GM23248 (cell line): ENCODE measurements around the gene CITED4. TPM values are rescaled to one million over a fixed set of nuclear protein-coding genes. Genes with fewer than 3 reads are reported as not detected.

Experiments
- DNase-seq: peaks from one replicate; pipeline ENCODE4 v3.0.0-alpha.2; 2015
- H2AFZ ChIP-seq: fragments of 200-600 bp; sonication (generic); 2 replicates; pipeline ENCODE4 v1.6.1; 2016; ENCODE audit warnings: antibody characterized with exemption
- H3F3A ChIP-seq: fragments of 200-600 bp; sonication (generic); 2 replicates; pipeline ENCODE4 v1.6.1; 2016; ENCODE audit warnings: mild to moderate bottlenecking, antibody characterized with exemption, mixed run types; ENCODE audit not compliant: insufficient read depth
- H3K27ac ChIP-seq: fragments of 200-600 bp; sonication (generic); 2 replicates; pipeline ENCODE4 v1.5.1; 2016; ENCODE audit warnings: mild to moderate bottlenecking
- H3K27me3 ChIP-seq: fragments of 200-600 bp; sonication (generic); replicated peaks from 2 replicates; pipeline ENCODE4 v1.6.1; 2016; ENCODE audit warnings: mild to moderate bottlenecking; ENCODE audit not compliant: insufficient read depth
- H3K36me3 ChIP-seq: fragments of 200-600 bp; sonication (generic); 2 replicates; pipeline ENCODE4 v1.6.1; 2016; ENCODE audit warnings: low read depth, mild to moderate bottlenecking
- H3K4me1 ChIP-seq: fragments of 200-600 bp; sonication (generic); 2 replicates; pipeline ENCODE4 v1.6.1; 2016; ENCODE audit warnings: mild to moderate bottlenecking; ENCODE audit not compliant: insufficient read depth
- H3K4me2 ChIP-seq: fragments of 200-600 bp; sonication (generic); one replicate; pipeline ENCODE4 v1.6.1; 2016; ENCODE audit warnings: mild to moderate bottlenecking; ENCODE audit not compliant: unreplicated experiment
- H3K4me3 ChIP-seq: fragments of 200-600 bp; sonication (generic); 2 replicates; pipeline ENCODE4 v1.5.1; 2016; ENCODE audit warnings: mild to moderate bottlenecking
- H3K79me2 ChIP-seq: fragments of 200-600 bp; sonication (generic); 2 replicates; pipeline ENCODE4 v1.6.1; 2016; ENCODE audit warnings: mild to moderate bottlenecking; ENCODE audit not compliant: insufficient read depth
- H3K9ac ChIP-seq: fragments of 200-600 bp; sonication (generic); 2 replicates; pipeline ENCODE4 v1.6.1; 2016; ENCODE audit warnings: mild to moderate bottlenecking
- H3K9me2 ChIP-seq: fragments of 200-600 bp; sonication (generic); 2 replicates; pipeline ENCODE4 v1.6.1; 2016; ENCODE audit warnings: mixed run types, mild to moderate bottlenecking, moderate library complexity; ENCODE audit not compliant: insufficient read depth
- H3K9me3 ChIP-seq: fragments of 200-600 bp; sonication (generic); one replicate; pipeline ENCODE4 v1.6.1; 2017; ENCODE audit warnings: low read depth
- H4K20me1 ChIP-seq: fragments of 200-600 bp; sonication (generic); 2 replicates; pipeline ENCODE4 v1.6.0; 2016; ENCODE audit not compliant: insufficient read depth
- EZH2 ChIP-seq: fragments of 200-600 bp; sonication (generic); IDR thresholded peaks from 2 replicates; pipeline ENCODE4 v1.6.1; 2018; ENCODE audit warnings: antibody characterized with exemption, mild to moderate bottlenecking; ENCODE audit not compliant: insufficient read depth, poor library complexity, severe bottlenecking
- EZH2phosphoT487 ChIP-seq: fragments of 200-600 bp; sonication (generic); IDR thresholded peaks from 2 replicates; pipeline ENCODE4 v1.6.1; 2018; ENCODE audit warnings: antibody characterized with exemption, moderate library complexity, mild to moderate bottlenecking, low read depth; ENCODE audit not compliant: insufficient read depth
- WGBS, 2 experiments: methylation state at CpG; one replicate each; pipeline ENCODE4 v1.1.6; 2015 to 2017; ENCODE audit warnings: low lambda C conversion rate in 2 of 2, low coverage in 1 of 2; ENCODE audit errors: missing lambda C conversion rate in 2 of 2; 5-methylcytosine and 5-hydroxymethylcytosine counted together
- in situ Hi-C: fragments of 300-500 bp; cut with MboI; formaldehyde crosslinking; loops from 2 replicates; pipeline ENCODE4 v1.15.0; 2020
- polyA plus RNA-seq: library from polyadenylated mRNA; unstranded; fragments of >200 nt; fragmentation: Nextera tagmentation; extraction: Ambion mirVana; gene quantifications from 2 replicates; pipeline ENCODE4 v1.2.1, GENCODE V29; 2016
- total RNA-seq: library from RNA; depleted of rRNA; stranded (reverse); fragments of >200 nt; shearing (Covaris generic); gene quantifications from 2 replicates; pipeline ENCODE4 v1.2.3, GENCODE V29; 2014

Gene CITED4
- total and polyA plus RNA-seq, 2 experiments from 2014 or later: not detected

- Histone ChIP-seq H3K27ac (no peak overlapping the region), H3F3A (no peaks in the 10 kb centered on the region), H3K36me3 (no peaks in the 10 kb centered on the region), H4K20me1 (no peaks in the 10 kb centered on the region), H2AFZ (peak overlapping the region; percentile 66), H3K27me3 (no peaks in the 10 kb centered on the region), H3K9me2 (no peaks in the 10 kb centered on the region), H3K4me3 (peak overlapping the region; percentile 47), H3K9me3 (no peaks in the 10 kb centered on the region), H3K4me1 (no peaks in the 10 kb centered on the region), H3K4me2 (peak overlapping the region; percentile 16), H3K79me2 (no peaks in the 10 kb centered on the region), H3K9ac (no peak overlapping the region)
- 27 to 31% methylated on average over 47 to 67 of the region's 73 CpGs for WGBS, 2 experiments
- DNase-seq: peak; percentile 29
- TF ChIP-seq EZH2phosphoT487 (no peak), EZH2 (no peak)
- in situ Hi-C loops: no loop called here
Measured at GRCh38 chr1:40884055-40884795, 22.1 kb upstream of the CITED4 start.

GRCh38 chr1:40880813-40881549 lies 18.8 kb upstream of the CITED4 start:
- no peak for TF ChIP-seq EZH2
- TF ChIP-seq EZH2phosphoT487: no peak
- no peak overlapping the region for H2AFZ ChIP-seq
- no peaks in the 10 kb centered on the region for H3K9me2 ChIP-seq
- no peaks in the 10 kb centered on the region for H3K79me2 ChIP-seq
- H4K20me1 ChIP-seq: no peaks in the 10 kb centered on the region
- DNase-seq: no peak
- in situ Hi-C loops: no loop called here
- H3K36me3 ChIP-seq: no peaks in the 10 kb centered on the region
- H3K4me1 ChIP-seq: peaks cover 25% of the 10 kb centered on the region
- no peaks in the 10 kb centered on the region for H3K27me3 ChIP-seq
- H3K27ac ChIP-seq: no peak overlapping the region
- no peaks in the 10 kb centered on the region for H3K9me3 ChIP-seq
- H3K4me2 ChIP-seq: no peak overlapping the region
- H3K4me3 ChIP-seq: no peak overlapping the region
- peaks cover 26% of the 10 kb centered on the region for H3F3A ChIP-seq
- 77 to 79% methylated on average over 6 of the region's 6 CpGs for WGBS, 2 experiments
- no peak overlapping the region for H3K9ac ChIP-seq

GRCh38 chr1:40879482-40880175 lies 17.5 kb upstream of the CITED4 start:
- no peaks in the 10 kb centered on the region for H3K79me2 ChIP-seq
- no peak overlapping the region for H3K4me2 ChIP-seq
- DNase-seq: no peak
- no peak overlapping the region for H3K4me3 ChIP-seq
- H3F3A ChIP-seq: peaks cover 34% of the 10 kb centered on the region
- in situ Hi-C loops: no loop called here
- H4K20me1 ChIP-seq: no peaks in the 10 kb centered on the region
- H3K27me3 ChIP-seq: no peaks in the 10 kb centered on the region
- no peaks in the 10 kb centered on the region for H3K36me3 ChIP-seq
- H3K9ac ChIP-seq: no peak overlapping the region
- H3K9me3 ChIP-seq: no peaks in the 10 kb centered on the region
- TF ChIP-seq EZH2phosphoT487 (no peak), EZH2 (no peak)
- H3K9me2 ChIP-seq: no peaks in the 10 kb centered on the region
- WGBS, 2 experiments: 93 to 95% methylated on average over 11 of the region's 11 CpGs
- no peak overlapping the region for H3K27ac ChIP-seq
- H3K4me1 ChIP-seq: peaks cover 37% of the 10 kb centered on the region
- no peak overlapping the region for H2AFZ ChIP-seq

- no peaks in the 10 kb centered on the region for H4K20me1 ChIP-seq
- TF ChIP-seq EZH2phosphoT487 (no peak), EZH2 (no peak)
- in situ Hi-C loops: no loop called here
- H3K4me3 ChIP-seq: no peak overlapping the region
- peaks cover 34% of the 10 kb centered on the region for H3F3A ChIP-seq
- no peak overlapping the region for H3K9ac ChIP-seq
- no peaks in the 10 kb centered on the region for H3K9me3 ChIP-seq
- H3K9me2 ChIP-seq: no peaks in the 10 kb centered on the region
- H3K36me3 ChIP-seq: no peaks in the 10 kb centered on the region
- H3K79me2 ChIP-seq: no peaks in the 10 kb centered on the region
- no peak for DNase-seq
- peaks cover 37% of the 10 kb centered on the region for H3K4me1 ChIP-seq
- 96 to 98% methylated on average over 2 of the region's 2 CpGs for WGBS, 2 experiments
- H3K27me3 ChIP-seq: no peaks in the 10 kb centered on the region
- no peak overlapping the region for H2AFZ ChIP-seq
- no peak overlapping the region for H3K27ac ChIP-seq
- no peak overlapping the region for H3K4me2 ChIP-seq
Measured at GRCh38 chr1:40878906-40879305, 16.7 kb upstream of the CITED4 start.
